ENCODE data around the gene CETP.

The CETP gene

DNA sequence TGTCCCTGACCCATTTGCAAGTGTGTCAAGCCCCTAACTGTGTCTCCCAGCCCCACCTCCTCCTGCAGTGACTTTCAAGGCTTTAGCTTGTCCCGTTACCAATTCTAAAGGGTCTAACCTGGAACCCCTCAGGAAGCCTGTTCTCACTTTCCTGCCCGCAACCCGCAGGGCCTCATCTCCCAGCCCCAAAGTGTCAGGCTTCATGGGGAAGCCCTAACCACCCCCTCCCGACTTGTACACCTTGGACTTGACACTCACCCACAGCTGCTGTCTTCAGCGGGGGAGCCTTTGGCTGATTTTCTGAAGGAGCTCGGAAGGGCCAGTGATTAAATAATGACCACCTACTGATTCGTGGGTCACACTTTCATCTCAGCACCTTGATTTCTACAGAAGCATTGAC is 60.7 kb downstream of the CETP start:
- DNase-seq (ENCODE audit: low read depth) = no peak

GRCh38 chr16:57023541-57024249 is 61.9 kb downstream of the CETP start:
- peak; percentile 55 for DNase-seq (ENCODE audit: low read depth)

DNA sequence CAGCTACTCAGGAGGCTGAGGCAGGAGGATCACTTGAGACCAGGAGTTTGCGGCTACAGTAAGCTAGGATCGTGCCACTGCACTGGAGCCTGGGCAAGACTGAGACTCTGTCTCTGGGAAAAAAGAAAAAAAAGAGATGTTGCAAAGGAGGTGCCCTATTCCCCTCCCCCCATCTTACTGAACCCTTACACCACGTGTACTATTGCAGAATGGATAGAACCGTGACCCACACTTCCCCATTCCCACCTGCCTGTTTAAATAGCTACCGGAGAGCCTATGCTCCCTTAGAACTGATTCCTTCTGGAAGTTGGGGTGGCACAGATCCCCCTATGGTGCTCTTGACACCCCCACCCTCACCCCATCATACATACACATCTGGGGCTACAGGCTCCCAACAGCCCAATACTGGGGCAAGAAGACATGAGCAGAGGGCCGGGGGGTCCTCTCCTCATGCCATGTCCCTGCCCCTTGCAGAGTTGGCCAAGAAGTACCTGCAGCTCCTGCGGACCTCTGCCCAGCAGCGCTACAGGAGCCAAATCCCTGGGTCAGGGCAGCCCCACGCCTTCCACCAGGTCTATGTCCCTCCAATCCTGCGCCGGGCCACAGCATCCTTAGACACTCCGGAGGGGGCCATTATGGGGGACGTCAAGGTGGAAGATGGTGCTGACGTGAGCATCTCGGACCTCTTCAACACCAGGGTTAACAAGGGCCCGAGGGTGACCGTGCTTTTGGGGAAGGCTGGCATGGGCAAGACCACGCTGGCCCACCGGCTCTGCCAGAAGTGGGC is 63.3 kb downstream of the CETP start:
- no peak for DNase-seq (ENCODE audit: low read depth)

GRCh38 chr16:57025941-57026777 is 64.4 kb downstream of the CETP start:
- no peak for DNase-seq (ENCODE audit: low read depth)

- no peak for DNase-seq (ENCODE audit: low read depth)
These were observed 65.0 kb downstream of the CETP start for GRCh38 chr16:57026778-57027062.

DNA sequence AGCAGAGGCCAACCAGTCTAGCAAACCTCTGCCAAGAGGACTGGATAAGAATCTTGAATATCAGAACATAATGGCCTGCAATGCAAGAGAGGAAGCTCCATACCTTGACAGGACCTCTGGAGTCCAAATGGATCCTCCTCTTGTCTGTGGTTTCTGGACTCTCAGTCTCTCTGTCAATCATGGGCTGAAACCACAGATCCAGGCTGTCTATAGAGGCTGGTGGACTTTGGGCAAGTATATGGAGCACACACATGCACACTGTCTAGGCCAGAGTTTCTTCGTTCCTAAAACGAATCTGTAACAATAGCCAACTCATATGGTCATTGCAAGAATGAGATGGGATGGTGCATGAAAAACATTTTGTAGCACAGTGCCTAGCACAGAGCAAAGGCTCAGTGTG is 65.3 kb downstream of the CETP start:
- DNase-seq (ENCODE audit: low read depth) = no peak

DNA sequence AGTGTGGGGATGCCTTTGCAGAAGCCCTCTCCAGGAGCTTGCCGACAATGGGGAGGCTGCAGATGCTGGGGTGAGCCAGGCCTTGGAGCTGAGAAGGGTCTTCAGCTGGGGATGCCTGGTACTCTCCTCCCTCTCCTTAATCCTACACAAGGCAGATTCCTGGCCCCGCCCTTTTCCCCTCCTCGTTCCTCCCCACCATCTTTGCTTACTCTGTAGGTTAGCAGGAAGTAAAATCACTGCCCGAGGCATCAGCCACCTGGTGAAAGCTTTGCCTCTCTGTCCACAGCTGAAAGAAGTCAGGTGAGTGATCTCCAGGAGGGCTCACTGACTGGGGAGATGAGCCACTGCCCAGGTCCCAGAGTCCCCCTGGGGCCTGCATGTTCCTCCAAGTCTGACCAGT is 66.3 kb downstream of the CETP start:
- no peak for DNase-seq (ENCODE audit: low read depth)

- DNase-seq (ENCODE audit: low read depth) = no peak
These were observed 67.7 kb downstream of the CETP start for GRCh38 chr16:57029161-57030160.

DNA sequence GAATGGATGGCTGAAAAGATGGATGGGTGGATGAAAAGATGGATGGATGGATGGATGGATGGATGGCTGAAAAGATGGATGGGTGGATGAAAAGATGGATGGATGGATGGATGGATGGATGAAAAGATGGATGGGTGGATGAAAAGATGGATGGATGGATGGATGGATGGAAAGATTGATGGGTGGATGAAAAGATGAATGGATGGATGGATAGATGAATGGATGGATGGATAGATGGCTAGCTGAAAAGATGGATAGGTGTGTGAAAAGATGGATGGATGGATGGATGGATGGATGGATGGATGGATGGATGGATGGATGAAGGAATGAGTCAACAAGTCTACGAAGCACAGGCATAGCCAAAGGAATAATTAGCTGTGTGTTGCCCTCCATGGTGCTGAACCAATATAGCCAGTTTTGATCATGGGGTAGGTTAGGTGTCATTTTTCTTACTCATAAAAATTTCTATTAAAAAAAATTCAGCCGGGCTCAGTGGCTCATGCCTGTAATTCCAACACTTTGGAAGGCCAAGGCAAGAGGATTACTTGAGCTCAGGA is 68.7 kb downstream of the CETP start:
- no peak for DNase-seq (ENCODE audit: low read depth)

DNA sequence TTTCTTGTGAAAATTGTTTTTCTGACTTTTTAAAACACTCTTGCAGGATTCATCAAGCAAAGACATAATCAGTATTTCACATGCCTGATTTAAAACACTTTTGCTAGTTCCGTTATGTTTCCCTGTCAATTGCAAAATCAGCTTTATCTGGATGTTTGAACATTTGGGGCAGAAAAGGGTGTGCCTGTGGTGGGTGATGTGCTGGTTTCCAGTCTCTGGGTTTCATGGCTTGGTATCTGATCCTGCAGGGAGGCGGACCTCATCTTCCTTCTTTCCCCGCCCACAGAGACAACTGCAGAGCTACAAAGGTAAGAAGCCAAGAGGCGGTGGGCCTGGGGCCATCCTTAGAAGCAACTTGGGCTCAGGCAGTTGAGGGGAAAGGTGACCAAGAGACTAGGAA is 69.4 kb downstream of the CETP start:
- DNase-seq (ENCODE audit: low read depth) = no peak

GRCh38 chr16:57032346-57032745 is 70.6 kb downstream of the CETP start:
- no peak for DNase-seq (ENCODE audit: low read depth)

- DNase-seq (ENCODE audit: low read depth) = no peak
These were observed 71.2 kb downstream of the CETP start for GRCh38 chr16:57032931-57033330.

Measured in stimulated activated CD8-positive, alpha-beta memory T cell treated with anti-CD3 and anti-CD28 coated beads, Interleukin-12 subunit alpha, Interleukin-12 subunit beta, amount 100 ng/mL, for 1 hour (primary cell).